D721Med (cell line): ENCODE data around the gene MDK.

ENCODE experiments used
- DNase-seq: peaks from one replicate; pipeline ENCODE4 v3.0.0; 2011; ENCODE audit warnings: low spot score; ENCODE audit not compliant: insufficient read length
- FAIRE-seq: peaks from 2 replicates; lab custom pipeline; 2011; peaks lifted over from hg19 to GRCh38; lab: Jason Lieb, UNC
- TF ChIP-seq, protein P1 (sequence below): IDR thresholded peaks from 2 replicates; pipeline ENCODE4 v1.5.1; 2012; ENCODE audit warnings: mild to moderate bottlenecking, control low read depth; ENCODE audit not compliant: insufficient read depth; ENCODE audit errors: missing control alignments

The MDK gene

DNA sequence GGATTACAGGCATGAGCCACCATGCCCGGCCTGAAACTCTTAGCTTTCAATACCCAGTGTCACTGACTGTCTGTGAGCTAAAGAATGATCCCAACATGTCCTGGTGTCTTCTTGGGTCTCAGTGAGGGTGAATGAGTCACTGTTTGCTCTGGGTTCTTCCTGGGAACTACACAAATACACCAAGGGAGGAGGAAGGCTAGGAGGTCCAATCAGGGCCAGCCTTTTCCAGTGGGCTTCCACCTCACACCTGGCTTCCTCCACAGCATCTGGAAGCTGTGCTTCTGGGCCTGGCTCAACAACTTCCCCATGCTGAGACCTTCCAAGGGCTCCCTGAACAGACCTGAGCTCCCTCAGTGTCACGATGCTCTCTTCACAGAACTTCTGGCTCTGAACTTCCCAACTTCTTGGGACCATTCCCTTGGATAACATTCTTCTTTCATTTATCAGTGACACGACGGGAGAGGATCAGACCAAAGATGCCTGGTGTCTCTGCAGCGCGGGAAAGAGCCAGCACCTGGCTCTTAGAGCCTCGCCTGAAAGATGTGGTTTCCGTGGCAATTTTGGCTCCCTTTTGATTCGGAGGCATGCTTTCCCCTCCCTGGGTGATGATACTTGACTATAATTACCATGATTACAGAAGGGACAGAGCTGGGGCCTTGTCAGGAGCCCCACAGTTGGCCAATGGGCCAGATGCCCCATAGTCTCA, 32.4 kb downstream of the MDK start:
- DNase-seq (no peak), FAIRE-seq (no peak)
- TF ChIP-seq, protein P1, sequence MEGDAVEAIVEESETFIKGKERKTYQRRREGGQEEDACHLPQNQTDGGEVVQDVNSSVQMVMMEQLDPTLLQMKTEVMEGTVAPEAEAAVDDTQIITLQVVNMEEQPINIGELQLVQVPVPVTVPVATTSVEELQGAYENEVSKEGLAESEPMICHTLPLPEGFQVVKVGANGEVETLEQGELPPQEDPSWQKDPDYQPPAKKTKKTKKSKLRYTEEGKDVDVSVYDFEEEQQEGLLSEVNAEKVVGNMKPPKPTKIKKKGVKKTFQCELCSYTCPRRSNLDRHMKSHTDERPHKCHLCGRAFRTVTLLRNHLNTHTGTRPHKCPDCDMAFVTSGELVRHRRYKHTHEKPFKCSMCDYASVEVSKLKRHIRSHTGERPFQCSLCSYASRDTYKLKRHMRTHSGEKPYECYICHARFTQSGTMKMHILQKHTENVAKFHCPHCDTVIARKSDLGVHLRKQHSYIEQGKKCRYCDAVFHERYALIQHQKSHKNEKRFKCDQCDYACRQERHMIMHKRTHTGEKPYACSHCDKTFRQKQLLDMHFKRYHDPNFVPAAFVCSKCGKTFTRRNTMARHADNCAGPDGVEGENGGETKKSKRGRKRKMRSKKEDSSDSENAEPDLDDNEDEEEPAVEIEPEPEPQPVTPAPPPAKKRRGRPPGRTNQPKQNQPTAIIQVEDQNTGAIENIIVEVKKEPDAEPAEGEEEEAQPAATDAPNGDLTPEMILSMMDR = no peak

GRCh38 chr11:46414466-46414796, 33.0 kb downstream of the MDK start:
- TF ChIP-seq, protein P1 = no peak
- FAIRE-seq = no peak
- no peak for DNase-seq

DNA sequence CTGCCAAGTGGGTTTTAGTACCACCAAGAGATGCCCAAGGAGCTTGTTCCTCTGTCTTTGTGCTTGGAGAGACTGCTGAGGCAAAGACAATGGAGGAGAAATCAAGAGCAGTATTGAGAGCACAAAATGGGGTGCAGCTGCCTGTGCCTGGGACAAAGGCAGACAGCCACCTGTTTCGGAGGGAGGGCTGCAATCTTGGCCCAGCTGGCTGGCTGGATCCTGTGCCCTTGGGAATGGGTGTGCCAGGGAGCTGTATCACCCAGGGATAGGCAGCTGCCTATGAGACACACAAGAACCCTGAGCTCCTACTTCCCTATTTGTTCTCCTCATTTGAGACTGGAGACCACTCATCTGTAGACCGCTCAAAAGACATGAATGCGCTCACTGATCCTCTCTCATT, 33.4 kb downstream of the MDK start:
- DNase-seq (no peak), FAIRE-seq (no peak)
- TF ChIP-seq, protein P1 = no peak

DNA sequence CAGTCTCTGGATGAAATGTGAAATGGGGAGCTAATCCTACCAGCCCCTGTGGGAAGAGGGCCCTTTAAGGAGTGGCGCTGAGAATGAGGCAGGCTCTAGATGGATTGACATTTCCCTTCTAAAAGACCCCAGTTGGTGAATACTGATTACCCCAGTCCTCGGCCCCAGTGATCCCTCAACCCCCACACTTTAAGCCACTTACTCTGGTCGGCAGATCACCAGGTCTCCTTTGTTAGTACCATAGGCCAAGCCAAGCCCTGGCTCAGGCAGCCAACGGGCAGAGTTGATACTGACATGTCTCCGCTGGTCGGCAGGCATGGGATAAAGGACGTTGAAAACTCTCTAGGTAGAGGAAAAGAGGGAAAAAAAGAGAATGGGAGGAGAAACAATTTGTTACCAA, 36.2 kb downstream of the MDK start:
- DNase-seq = no peak
- TF ChIP-seq, protein P1 = no peak
- no peak for FAIRE-seq

DNA sequence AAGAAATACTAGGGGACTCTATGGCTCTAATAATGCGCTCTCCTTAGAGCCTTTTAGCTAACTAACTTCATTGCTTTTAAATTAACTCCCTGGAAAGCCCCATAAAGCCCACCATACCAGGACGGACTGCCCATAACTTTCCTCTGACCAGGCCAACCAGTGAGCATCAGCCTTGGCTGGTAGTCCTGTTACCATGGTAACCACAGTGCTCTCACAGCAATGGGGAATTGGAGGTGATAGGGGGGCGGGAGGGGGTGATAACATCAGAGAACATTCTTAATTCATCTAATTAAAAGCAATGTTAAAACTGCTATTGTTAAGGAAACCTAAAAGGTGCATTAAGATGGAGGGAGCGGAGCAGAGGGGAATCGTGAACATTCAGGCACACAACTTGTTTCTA, 37.3 kb downstream of the MDK start:
- DNase-seq (no peak), FAIRE-seq (no peak)
- TF ChIP-seq, protein P1 = no peak

DNA sequence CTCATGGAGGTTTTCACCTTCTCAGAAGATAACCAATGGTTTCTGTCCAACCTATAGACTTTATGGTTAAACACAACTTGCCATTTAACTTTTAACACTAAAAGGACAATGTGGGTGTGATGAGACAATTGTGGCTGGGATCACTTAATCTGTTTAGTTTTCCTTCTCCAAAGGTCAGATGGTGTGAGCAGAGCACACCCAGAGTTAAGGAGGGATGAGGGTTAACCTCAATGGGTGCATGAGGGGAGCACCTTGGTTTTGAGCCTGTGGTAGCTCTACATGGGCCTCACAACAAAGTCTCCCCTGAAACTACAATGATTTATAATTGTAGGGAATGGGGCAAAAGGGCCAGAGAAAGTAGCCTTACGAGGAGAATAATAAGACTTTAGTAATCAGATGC, 39.0 kb downstream of the MDK start:
- no peak for FAIRE-seq

More for the DNA sequence above, 39.0 kb downstream of the MDK start:
- no peak for DNase-seq
- TF ChIP-seq, protein P1 = no peak
